Cardiac septum (tissue), 1 donor: Measurements from ENCODE around the gene KIF17. TPM values are rescaled to one million over a fixed set of nuclear protein-coding genes. Genes with fewer than 3 reads are reported as not detected.

Experiments
- DNase-seq: peaks from one replicate; pipeline ENCODE4 v3.0.0-alpha.2; 2020; ENCODE audit warnings: low spot score
- intact Hi-C: fragments of 100-400 bp; cut with DNase I; formaldehyde crosslinking; loops from one replicate; pipeline ENCODE4 v1.14.0; 2022
- long read RNA-seq: library from polyadenylated mRNA; unstranded; transcript quantifications from one replicate; pipeline ENCODE4 v2.0.0, GENCODE V29; 2021
- total RNA-seq: library from RNA; stranded (reverse); fragmentation: NEBNext Ultra II Directional; extraction: Animal tissue kit (Norgen Biotek cat#: 25700); gene quantifications from one replicate; pipeline ENCODE4 v1.2.1, GENCODE V29; 2021
- donor health status: DM: no; HTN: no; CAD: no.

Gene KIF17
- 1.5 TPM for total RNA-seq
- long read RNA-seq, partial matches to known transcripts = 0 of 2 reads
- long read RNA-seq, other reads (novel, unspliced or antisense) = 2 of 2 reads

- peak; percentile 85 for DNase-seq
- intact Hi-C loops = no loop called here
Measured at GRCh38 chr1:20717452-20718342, at the start of gene KIF17. TSS of gene KIF17 (minus strand) at chr1:20718007. CDS start at chr1:20717706, 301 bp downstream.

GRCh38 chr1:20767271-20767670 lies 49.5 kb upstream of the KIF17 start:
- DNase-seq = no peak
- intact Hi-C loops = no loop called here

- DNase-seq = no peak
- intact Hi-C loops = no loop called here
Measured at GRCh38 chr1:20763417-20763816, 45.6 kb upstream of the KIF17 start.

- DNase-seq = no peak
- intact Hi-C loops = no loop called here
Measured at GRCh38 chr1:20760322-20760721, 42.5 kb upstream of the KIF17 start.

GRCh38 chr1:20753589-20753988 lies 35.8 kb upstream of the KIF17 start:
- no peak for DNase-seq
- intact Hi-C loops = no loop called here

GRCh38 chr1:20751462-20751990 lies 33.7 kb upstream of the KIF17 start:
- DNase-seq = no peak
- intact Hi-C loops = no loop called here

- intact Hi-C loops = no loop called here
- DNase-seq = no peak
Measured at GRCh38 chr1:20742671-20743070, 24.9 kb upstream of the KIF17 start.

- DNase-seq = no peak
- intact Hi-C loops = no loop called here
Measured at GRCh38 chr1:20740781-20741180, 23.0 kb upstream of the KIF17 start.

- intact Hi-C loops = no loop called here
- no peak for DNase-seq
Measured at GRCh38 chr1:20739225-20739624, 21.4 kb upstream of the KIF17 start.

- intact Hi-C loops = no loop called here
- DNase-seq = no peak
Measured at GRCh38 chr1:20735581-20736111, 17.8 kb upstream of the KIF17 start.

- no peak for DNase-seq
- intact Hi-C loops = no loop called here
Measured at GRCh38 chr1:20733360-20733975, 15.7 kb upstream of the KIF17 start.

GRCh38 chr1:20732588-20733359 lies 15.0 kb upstream of the KIF17 start, which contains the start of gene SH2D5:
TSS of gene SH2D5 (minus strand) at chr1:20732703. CDS start at chr1:20728044, 4,659 bp downstream.
- intact Hi-C loops = no loop called here
- no peak for DNase-seq

GRCh38 chr1:20732071-20732587 lies 14.3 kb upstream of the KIF17 start:
- intact Hi-C loops = no loop called here
- DNase-seq = no peak

GRCh38 chr1:20731057-20731991 lies 13.5 kb upstream of the KIF17 start:
- intact Hi-C loops = no loop called here
- no peak for DNase-seq

- intact Hi-C loops = no loop called here
Measured at GRCh38 chr1:20730690-20731056, 12.9 kb upstream of the KIF17 start.

GRCh38 chr1:20729990-20730689 lies 12.3 kb upstream of the KIF17 start:
- DNase-seq = no peak
- intact Hi-C loops = no loop called here

More at GRCh38 chr1:20730690-20731056, 12.9 kb upstream of the KIF17 start:
- DNase-seq = no peak

- intact Hi-C loops = no loop called here
- no peak for DNase-seq
Measured at GRCh38 chr1:20729155-20729931, 11.5 kb upstream of the KIF17 start.
